ENCODE measurements around the gene PGBD2. TPM values are rescaled to one million over a fixed set of nuclear protein-coding genes. Genes with fewer than 3 reads are reported as not detected.

PGBD2 gene
- total and polyA plus RNA-seq, 9 of the 15 experiments (the other 6 are each of a cell fraction or from before 2014, with no cell fraction given), result 11.9 to 21.8 (median 14.7) TPM

DNA sequence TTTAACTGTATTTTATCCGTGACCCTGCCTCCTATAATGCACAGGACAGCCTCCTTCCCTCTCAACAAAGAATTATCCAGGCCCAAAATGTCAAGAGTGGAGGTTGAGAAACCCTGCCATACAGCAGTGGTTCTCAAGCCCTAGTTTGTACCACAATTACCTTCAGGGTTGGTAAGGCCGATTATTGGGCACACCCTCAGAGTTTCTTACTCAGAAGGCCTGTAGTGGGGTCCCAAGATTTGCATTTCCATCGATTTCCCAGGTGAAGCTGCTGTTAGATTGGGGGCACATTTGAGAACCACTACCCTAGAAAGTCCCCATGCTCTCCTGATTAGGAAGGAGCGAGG lies 400 bp upstream of the PGBD2 start (continued):
- TF ChIP-seq NR4A1 (CRISPR knock-in tag; IDR thresholded peaks at IDR 0.05) (0 out of 2 replicates have a peak, but pooled peaks have one; percentile 1), NR4A1 (tag; IDR thresholded peaks at IDR 0.05) (no peak), THRAP3 (IDR thresholded peaks at IDR 0.05; ENCODE audit: borderline replicate concordance) (peak; percentile 45; the same call in 1 of the 2 replicates), GMEB1 (CRISPR knock-in tag; IDR thresholded peaks at IDR 0.05) (no peak), ERF (CRISPR knock-in tag; IDR thresholded peaks at IDR 0.05) (0 out of 2 replicates have a peak, but pooled peaks have one; percentile 46), ZC3H11A (IDR thresholded peaks at IDR 0.05; ENCODE audit: low read depth, low read length) (no peak), ELF4 (CRISPR knock-in tag; IDR thresholded peaks at IDR 0.05) (peak; percentile 39; the same call in 1 of the 2 replicates), STAG1 (CRISPR knock-in tag; IDR thresholded peaks at IDR 0.05; ENCODE audit: borderline replicate concordance) (no peak), HDAC2 (IDR thresholded peaks at IDR 0.05) (0 out of 2 replicates have a peak, but pooled peaks have one; percentile 53), MNT (conservative IDR thresholded peaks at IDR 0.05) (no peak), KAT8 (IDR thresholded peaks at IDR 0.05; ENCODE audit: low read depth) (no peak), OTX1 (CRISPR knock-in tag; IDR thresholded peaks at IDR 0.05) (peak; percentile 86; the same call in 1 of the 2 replicates), E2F3 (CRISPR knock-in tag; IDR thresholded peaks at IDR 0.05) (peak; percentile 18; the same call in 1 of the 2 replicates), SPI1 (IDR thresholded peaks at IDR 0.05; ENCODE audit: borderline replicate concordance, low read depth, low read length) (no peak), GTF2A2 (tag; IDR thresholded peaks at IDR 0.05) (no peak), XRCC3 (IDR thresholded peaks at IDR 0.05) (no peak), TEAD1 (CRISPR knock-in tag; IDR thresholded peaks at IDR 0.05) (0 out of 4 replicates have a peak, but pooled peaks of 1 of the 2 experiments have one; percentile 20), PTBP1 (IDR thresholded peaks at IDR 0.05; ENCODE audit: low read depth, low read length) (0 out of 2 replicates have a peak, but pooled peaks have one; percentile 14), BRD9 (IDR thresholded peaks at IDR 0.05; ENCODE audit: low read depth, partially characterized antibody) (peak; percentile 18), ATF6 (CRISPR knock-in tag; IDR thresholded peaks at IDR 0.05) (no peak), CHCHD3 (CRISPR knock-in tag; IDR thresholded peaks at IDR 0.05) (no peak), ZNF408 (CRISPR knock-in tag; IDR thresholded peaks at IDR 0.05; ENCODE audit: low read depth) (no peak), POLR2A (conservative IDR thresholded peaks at IDR 0.05) (peak; percentile 85; the same call in 1 of the 2 replicates)
- TF ChIP-seq, protein P1, sequence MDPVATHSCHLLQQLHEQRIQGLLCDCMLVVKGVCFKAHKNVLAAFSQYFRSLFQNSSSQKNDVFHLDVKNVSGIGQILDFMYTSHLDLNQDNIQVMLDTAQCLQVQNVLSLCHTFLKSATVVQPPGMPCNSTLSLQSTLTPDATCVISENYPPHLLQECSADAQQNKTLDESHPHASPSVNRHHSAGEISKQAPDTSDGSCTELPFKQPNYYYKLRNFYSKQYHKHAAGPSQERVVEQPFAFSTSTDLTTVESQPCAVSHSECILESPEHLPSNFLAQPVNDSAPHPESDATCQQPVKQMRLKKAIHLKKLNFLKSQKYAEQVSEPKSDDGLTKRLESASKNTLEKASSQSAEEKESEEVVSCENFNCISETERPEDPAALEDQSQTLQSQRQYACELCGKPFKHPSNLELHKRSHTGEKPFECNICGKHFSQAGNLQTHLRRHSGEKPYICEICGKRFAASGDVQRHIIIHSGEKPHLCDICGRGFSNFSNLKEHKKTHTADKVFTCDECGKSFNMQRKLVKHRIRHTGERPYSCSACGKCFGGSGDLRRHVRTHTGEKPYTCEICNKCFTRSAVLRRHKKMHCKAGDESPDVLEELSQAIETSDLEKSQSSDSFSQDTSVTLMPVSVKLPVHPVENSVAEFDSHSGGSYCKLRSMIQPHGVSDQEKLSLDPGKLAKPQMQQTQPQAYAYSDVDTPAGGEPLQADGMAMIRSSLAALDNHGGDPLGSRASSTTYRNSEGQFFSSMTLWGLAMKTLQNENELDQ (CRISPR knock-in tag; IDR thresholded peaks at IDR 0.05; ENCODE audit: borderline replicate concordance), result 0 out of 2 replicates have a peak, but pooled peaks have one; percentile 20
